ENCODE measurements around the gene GPS2.

GRCh38 chr17:7280519-7281073 lies 34.6 kb downstream of the GPS2 start:
- TF ChIP-seq CTCF (IDR thresholded peaks at IDR 0.05; ENCODE audit: low read length) (peak; percentile 89), EZH2phosphoT487 (IDR thresholded peaks at IDR 0.05; ENCODE audit: low read length) (no peak), EZH2 (optimal IDR thresholded peaks at IDR 0.05; ENCODE audit: low read depth, low read length) (no peak)
